AG04450 (cell line): Measurements from ENCODE around the gene TBX2. TPM values are rescaled to one million over a fixed set of nuclear protein-coding genes. Genes with fewer than 3 reads are reported as not detected.

Experiments
- CTCF ChIA-PET: fragments of 300-600, 350-600 bp; formaldehyde crosslinking; extraction: SDS; loops from one replicate; lab custom pipeline; 2022; ENCODE audit warnings: antibody characterized with exemption, inconsistent platforms; lab: Charles Lee
- POLR2A ChIA-PET: fragments of 350-600 bp; formaldehyde crosslinking; extraction: SDS; loops from one replicate; lab custom pipeline; 2021; ENCODE audit warnings: antibody characterized with exemption, inconsistent platforms; lab: Yijun Ruan, JAX
- DNase-seq: peaks from one replicate; pipeline ENCODE4 v3.0.0-alpha.2; 2011; ENCODE audit warnings: low read depth, low spot score
- H3K27ac ChIP-seq: one replicate; pipeline ENCODE4 v1.5.1; 2012; ENCODE audit warnings: low read depth, low read length, control low read depth
- H3K27me3 ChIP-seq: one replicate; pipeline ENCODE4 v1.6.0; 2012; ENCODE audit warnings: low read length; ENCODE audit not compliant: control insufficient read depth, insufficient read depth
- H3K4me3 ChIP-seq: 2 replicates; pipeline ENCODE4 v1.5.1; 2011; ENCODE audit warnings: mild to moderate bottlenecking, low read depth, low read length, control low read depth
- H3K9me3 ChIP-seq: 2 replicates; pipeline ENCODE4 v1.5.1; 2012; ENCODE audit warnings: low read length; ENCODE audit not compliant: control insufficient read depth, insufficient read depth
- CTCF ChIP-seq: IDR thresholded peaks from 2 replicates; pipeline ENCODE4 v1.5.1; 2011; ENCODE audit warnings: low read depth, low read length, control low read depth, inconsistent platforms
- polyA plus RNA-seq: library from polyadenylated mRNA; depleted of rRNA; stranded (reverse); fragments of >200 nt; gene quantifications from 2 replicates; pipeline ENCODE4 v1.2.3, GENCODE V29; 2011

The TBX2 gene
- polyA plus RNA-seq, 1 experiment = 18.3 TPM

GRCh38 chr17:61387511-61388305, 11.9 kb upstream of the TBX2 start:
- ChIA-PET CTCF (interaction anchor here (1.0 kb wide), 1 partner anchor 314 kb away, joined by 3 read pairs; no protein-coding TSS in a partner anchor), POLR2A (no interaction called here)
- no peak for TF ChIP-seq CTCF
- no peak for DNase-seq
- Histone ChIP-seq H3K4me3 (no peak overlapping the region), H3K9me3 (no peaks in the 10 kb centered on the region), H3K27me3 (no peaks in the 10 kb centered on the region), H3K27ac (no peak overlapping the region)

- ChIA-PET POLR2A (interaction anchor here (0.5 kb wide), 1 partner anchor 16 kb away, joined by 3 read pairs; no protein-coding TSS in a partner anchor), CTCF (interaction anchor here (2.2 kb wide), 1 partner anchor 388 kb away, joined by 16 read pairs; no protein-coding TSS in a partner anchor)
- no peaks in the 10 kb centered on the region for H3K9me3 ChIP-seq
- no peak overlapping the region for H3K4me3 ChIP-seq
- no peak for DNase-seq
- no peaks in the 10 kb centered on the region for H3K27me3 ChIP-seq
- no peak for TF ChIP-seq CTCF
- no peak overlapping the region for H3K27ac ChIP-seq
These were observed 10.9 kb upstream of the TBX2 start for GRCh38 chr17:61388561-61389356.

- no peak overlapping the region for H3K4me3 ChIP-seq
- no peaks in the 10 kb centered on the region for H3K27me3 ChIP-seq
- H3K27ac ChIP-seq = peak overlapping the region; percentile 31
- H3K9me3 ChIP-seq = no peaks in the 10 kb centered on the region
- CTCF ChIA-PET = interaction anchor here (0.6 to 2.2 kb wide), 32 partner anchors 9 to 669 kb away, joined by 3 to 16 read pairs (median 4); no protein-coding TSS in a partner anchor
- POLR2A ChIA-PET = interaction anchor here (0.5 kb wide), 1 partner anchor 17 kb away, joined by 3 read pairs; no protein-coding TSS in a partner anchor
- DNase-seq = no peak
- peak; percentile 95 for TF ChIP-seq CTCF
These were observed 9.8 kb upstream of the TBX2 start for GRCh38 chr17:61389670-61390478.

DNA sequence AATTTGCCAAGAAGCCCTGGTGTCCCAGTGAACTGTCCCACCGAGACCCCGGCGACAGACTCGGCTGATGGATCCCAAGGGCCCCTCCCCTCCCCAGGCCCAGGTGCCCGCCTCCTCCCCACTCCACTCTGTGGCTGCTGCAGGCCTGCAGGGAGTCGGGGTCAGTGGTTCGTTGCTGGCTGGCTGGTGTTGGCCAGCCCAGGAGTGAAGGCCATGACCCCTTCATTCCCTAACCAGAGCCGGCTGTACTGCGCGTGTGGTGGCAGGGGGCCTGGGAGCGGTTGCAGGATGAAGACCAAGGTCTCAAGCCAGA, 9.2 kb upstream of the TBX2 start:
- POLR2A ChIA-PET = no interaction called here
- peak overlapping the region; percentile 31 for H3K27ac ChIP-seq
- DNase-seq = no peak

More for the DNA sequence above, 9.2 kb upstream of the TBX2 start:
- TF ChIP-seq CTCF = no peak
- Histone ChIP-seq H3K4me3 (no peak overlapping the region), H3K27me3 (no peaks in the 10 kb centered on the region), H3K9me3 (no peaks in the 10 kb centered on the region)
- CTCF ChIA-PET = interaction anchor here (0.6 to 2.2 kb wide), 31 partner anchors 10 to 670 kb away, joined by 3 to 16 read pairs (median 4); no protein-coding TSS in a partner anchor
